CD14-positive monocyte (primary cell): Measurements from ENCODE around the gene STEEP1. TPM values are rescaled to one million over a fixed set of nuclear protein-coding genes. Genes with fewer than 3 reads are reported as not detected.
A peak's percentile ranks its signal among the peaks of the same experiment; 100 is the strongest.

Experiments used
- DNase-seq, 3 donors: peaks; one replicate each; pipeline ENCODE4 v3.0.0-alpha.2; 2011 to 2022
- H2AFZ ChIP-seq: 2 replicates; pipeline ENCODE4 v1.6.0; 2012; ENCODE audit warnings: mild to moderate bottlenecking, low read depth, low read length, inconsistent platforms; ENCODE audit not compliant: insufficient read depth, poor library complexity, severe bottlenecking
- H3K27ac ChIP-seq, 2 donors: 1 replicate in 1 of 2; 2 replicates in 1 of 2; pipeline ENCODE4 v1.5.1; 2012 to 2013; ENCODE audit warnings: low read length in 2 of 2, control low read depth in 1 of 2, inconsistent platforms in 1 of 2, low read depth in 1 of 2, mild to moderate bottlenecking in 1 of 2
- H3K27me3 ChIP-seq, 2 donors: one replicate each; pipeline versions ENCODE4 v1.6.0 to v1.6.1; 2011 to 2013; ENCODE audit warnings: low read length in 2 of 2; ENCODE audit not compliant: control insufficient read depth in 2 of 2, insufficient read depth in 2 of 2
- H3K36me3 ChIP-seq, 2 donors: replicated peaks in 1 of 2; 1 replicate in 1 of 2; 2 replicates in 1 of 2; pipeline versions ENCODE4 v1.5.1 to v1.6.1; 2012 to 2013; ENCODE audit warnings: low read length in 2 of 2, control low read depth in 1 of 2, inconsistent platforms in 1 of 2, mild to moderate bottlenecking in 1 of 2; ENCODE audit not compliant: insufficient read depth in 2 of 2, control insufficient read depth in 1 of 2
- H3K4me1 ChIP-seq, 2 donors: 1 replicate in 1 of 2; 2 replicates in 1 of 2; pipeline versions ENCODE4 v1.5.1 to v1.6.1; 2012 to 2013; ENCODE audit warnings: low read length in 2 of 2, control low read depth in 1 of 2, inconsistent platforms in 1 of 2, mild to moderate bottlenecking in 1 of 2, moderate library complexity in 1 of 2; ENCODE audit not compliant: insufficient read depth in 2 of 2, control insufficient read depth in 1 of 2
- H3K4me2 ChIP-seq: replicated peaks from 2 replicates; pipeline ENCODE3; 2012; ENCODE audit warnings: low read length, moderate library complexity, mild to moderate bottlenecking; ENCODE audit not compliant: poor library complexity, severe bottlenecking; ENCODE audit errors: extremely low read depth
- H3K4me3 ChIP-seq, 3 experiments: fragments of 200-600 bp in 1 of 3; sonication (generic) in 1 of 3; replicated peaks in 1 of 3; 1 replicate in 2 of 3; 2 replicates in 1 of 3; pipeline ENCODE4 v1.5.1; 2011 to 2013; ENCODE audit warnings: low read length in 3 of 3, mild to moderate bottlenecking in 3 of 3, control low read depth in 2 of 3, low read depth in 2 of 3, inconsistent platforms in 1 of 3, moderate library complexity in 1 of 3
- H3K79me2 ChIP-seq: 2 replicates; pipeline ENCODE4 v1.6.0; 2012; ENCODE audit warnings: mild to moderate bottlenecking, control low read depth, inconsistent platforms, low read length, moderate library complexity; ENCODE audit not compliant: insufficient read depth
- H3K9ac ChIP-seq: 2 replicates; pipeline ENCODE4 v1.6.0; 2017; ENCODE audit warnings: low read length, mild to moderate bottlenecking; ENCODE audit not compliant: insufficient read depth, poor library complexity, severe bottlenecking
- H3K9me3 ChIP-seq, 2 donors: replicated peaks in 1 of 2; 1 replicate in 1 of 2; 2 replicates in 1 of 2; pipeline versions ENCODE4 v1.5.1 to v1.6.1; 2012 to 2013; ENCODE audit warnings: low read length in 2 of 2, control low read depth in 1 of 2; ENCODE audit not compliant: control insufficient read depth in 1 of 2, insufficient read depth in 1 of 2
- H4K20me1 ChIP-seq: 2 replicates; pipeline ENCODE4 v1.6.0; 2012; ENCODE audit warnings: mild to moderate bottlenecking, low read length, control low read depth, moderate library complexity; ENCODE audit not compliant: insufficient read depth
- H3K27ac Mint-ChIP-seq, 7 donors: one replicate each; pipeline ENCODE4 v1.8.0; 2020; ENCODE audit warnings: mild to moderate bottlenecking in 7 of 7, mixed read lengths in 7 of 7, moderate library complexity in 6 of 7, inconsistent platforms in 2 of 7
- H3K27me3 Mint-ChIP-seq, 3 donors: one replicate each; pipeline ENCODE4 v1.8.0; 2021 to 2022; ENCODE audit warnings: low read depth in 3 of 3, mild to moderate bottlenecking in 3 of 3, mixed read lengths in 3 of 3, moderate library complexity in 3 of 3, inconsistent platforms in 1 of 3
- H3K36me3 Mint-ChIP-seq, 2 donors: one replicate each; pipeline ENCODE4 v1.8.0; 2020; ENCODE audit warnings: mixed read lengths in 2 of 2, inconsistent platforms in 1 of 2, mild to moderate bottlenecking in 1 of 2
- H3K4me1 Mint-ChIP-seq: one replicate; pipeline ENCODE4 v1.8.0; 2020; ENCODE audit warnings: mild to moderate bottlenecking, mixed read lengths
- H3K4me3 Mint-ChIP-seq, 2 donors: one replicate each; pipeline ENCODE4 v1.8.0; 2020; ENCODE audit warnings: mild to moderate bottlenecking in 2 of 2, mixed read lengths in 2 of 2, moderate library complexity in 1 of 2
- H3K9me3 Mint-ChIP-seq, 7 donors: one replicate each; pipeline ENCODE4 v1.8.0; 2020 to 2022; ENCODE audit warnings: mixed read lengths in 7 of 7, mild to moderate bottlenecking in 6 of 7, moderate library complexity in 6 of 7, inconsistent platforms in 2 of 7
- CTCF ChIP-seq: fragments of 200-600 bp; IDR thresholded peaks from one replicate; pipeline ENCODE4 v1.8.0; 2022; ENCODE audit warnings: antibody characterized with exemption, mild to moderate bottlenecking
- WGBS: methylation state at CpG from one replicate; pipeline ENCODE4 v1.1.5; 2013; ENCODE audit warnings: missing lambda C conversion rate; ENCODE audit not compliant: insufficient coverage; 5-methylcytosine and 5-hydroxymethylcytosine counted together
- intact Hi-C, 2 donors: fragments of 100-400 bp; cut with micrococcal nuclease; formaldehyde crosslinking; loops; one replicate each; pipeline versions ENCODE4 v1.15.0 to v1.15.1; 2023
- polyA plus RNA-seq, 3 donors: library from polyadenylated mRNA; depleted of rRNA in 1 of 3; unstranded in 2 of 3; stranded (reverse) in 1 of 3; fragments of 300-500 nt in 2 of 3; fragments of >200 nt in 1 of 3; fragmentation: Illumina TruSeq in 2 of 3; gene quantifications; 1 replicate in 2 of 3; 2 replicates in 1 of 3; pipeline ENCODE4 v1.2.3, GENCODE V29; 2012 to 2021

STEEP1 gene
- polyA plus RNA-seq, 3 donors, result 10.6 to 13.2 (median 12.6) TPM

- Histone ChIP-seq H4K20me1 (no peaks in the 10 kb centered on the region), H3K9me3 (no peaks in the 10 kb centered on the region), H2AFZ (peak overlapping the region; percentile 68), H3K79me2 (peaks cover 51% of the 10 kb centered on the region), H3K9ac (peak overlapping the region; percentile 72), H3K27me3 (no peaks in the 10 kb centered on the region), H3K27ac (peak overlapping the region; percentile 71 to 91), H3K4me3 (peak overlapping the region; percentile 78 to 86 (median 83)), H3K4me2 (peak overlapping the region; percentile 81), H3K36me3 (no peaks in the 10 kb centered on the region), H3K4me1 (peaks cover 11 to 14% of the 10 kb centered on the region in 2 donors)
- H3K9me3 Mint-ChIP-seq, result peaks cover 0 to 3% (median 0%) of the 10 kb centered on the region in 7 donors
- 0% methylated on average over 13 of the region's 68 CpGs for whole genome bisulfite sequencing
- H3K4me1 Mint-ChIP-seq, result peaks cover 18% of the 10 kb centered on the region
- H3K27ac Mint-ChIP-seq, result peak overlapping the region; percentile 97 to 99 (median 99)
- H3K4me3 Mint-ChIP-seq, result peak overlapping the region; percentile 95 to 97
- no peak for TF ChIP-seq CTCF
- intact Hi-C loops, result loop anchor here (10.0 kb wide), 2 partner anchors 89 to 169 kb away; partner anchors contain the start of gene SEPTIN6 (in 1 of the 2)
- H3K36me3 Mint-ChIP-seq, result peaks cover 2 to 5% of the 10 kb centered on the region in 2 donors
- DNase-seq, result peak in 1 of 3 donors; percentile 8
- peaks cover 0 to 37% (median 0%) of the 10 kb centered on the region in 3 donors for H3K27me3 Mint-ChIP-seq
Measured at GRCh38 chrX:119605464-119606279, 40.5 kb upstream of the STEEP1 start.

- Histone ChIP-seq H4K20me1 (no peaks in the 10 kb centered on the region), H3K4me1 (peaks cover 11 to 14% of the 10 kb centered on the region in 2 donors), H3K36me3 (no peaks in the 10 kb centered on the region), H3K79me2 (peaks cover 58% of the 10 kb centered on the region), H3K9me3 (no peaks in the 10 kb centered on the region), H2AFZ (peak overlapping the region; percentile 68), H3K4me2 (peak overlapping the region; percentile 81), H3K9ac (peak overlapping the region; percentile 72), H3K27me3 (no peaks in the 10 kb centered on the region), H3K27ac (peak overlapping the region in 1 of 2 donors; percentile 91), H3K4me3 (peak overlapping the region; percentile 78 to 86 (median 83))
- H3K4me3 Mint-ChIP-seq, result peak overlapping the region; percentile 95 to 97
- peaks cover 18% of the 10 kb centered on the region for H3K4me1 Mint-ChIP-seq
- DNase-seq, result no peak
- WGBS, result 2% methylated on average over 7 of the region's 17 CpGs
- no peak for TF ChIP-seq CTCF
- H3K36me3 Mint-ChIP-seq, result peaks cover 2 to 5% of the 10 kb centered on the region in 2 donors
- intact Hi-C loops, result loop anchor here (10.0 kb wide), 2 partner anchors 90 to 170 kb away; partner anchors contain the start of gene SEPTIN6 (in 1 of the 2)
- peak overlapping the region in 5 of 7 donors; percentile 81 to 97 (median 89) for H3K27ac Mint-ChIP-seq
- peaks cover 0 to 3% (median 0%) of the 10 kb centered on the region in 7 donors for H3K9me3 Mint-ChIP-seq
- H3K27me3 Mint-ChIP-seq, result peaks cover 0 to 36% (median 0%) of the 10 kb centered on the region in 3 donors
Measured at GRCh38 chrX:119604766-119605463, 39.7 kb upstream of the STEEP1 start.
